OCI-LY1 (cell line): ENCODE results near the gene CD209.

Experiments
- H2AFZ ChIP-seq: fragments of 200-600 bp; sonication (generic), shearing (Covaris generic); 2 replicates; pipeline ENCODE4 v1.6.0; 2014; ENCODE audit warnings: antibody characterized with exemption, mild to moderate bottlenecking, low read length
- H3F3A ChIP-seq: fragments of 200-600 bp; sonication (generic), shearing (Covaris generic); 2 replicates; pipeline ENCODE4 v1.6.0; 2014; ENCODE audit warnings: mild to moderate bottlenecking, antibody characterized with exemption, low read length, moderate library complexity; ENCODE audit not compliant: insufficient read depth
- H3K27ac ChIP-seq: fragments of 200-600 bp; sonication (generic); 2 replicates; pipeline ENCODE4 v1.5.1; 2014; ENCODE audit warnings: low read length, mixed run types, mild to moderate bottlenecking, low read depth; ENCODE audit not compliant: poor library complexity, severe bottlenecking
- H3K27me3 ChIP-seq: fragments of 200-600 bp; sonication (generic); 2 replicates; pipeline ENCODE4 v1.6.0; 2014; ENCODE audit warnings: antibody characterized with exemption, mild to moderate bottlenecking, low read length, moderate library complexity; ENCODE audit not compliant: insufficient read depth
- H3K36me3 ChIP-seq: fragments of 200-600 bp; sonication (generic); 2 replicates; pipeline ENCODE4 v1.6.1; 2014; ENCODE audit warnings: mild to moderate bottlenecking, antibody characterized with exemption, low read length, moderate library complexity, mixed read lengths; ENCODE audit not compliant: insufficient read depth
- H3K4me1 ChIP-seq: fragments of 200-600 bp; sonication (generic); 2 replicates; pipeline ENCODE4 v1.5.1; 2014; ENCODE audit warnings: mild to moderate bottlenecking, low read length, moderate library complexity; ENCODE audit not compliant: insufficient read depth, severe bottlenecking
- H3K4me2 ChIP-seq: fragments of 200-600 bp; sonication (generic), shearing (Covaris generic); 2 replicates; pipeline ENCODE4 v1.6.1; 2014; ENCODE audit warnings: low read length
- H3K4me3 ChIP-seq: fragments of 200-600 bp; sonication (generic); 2 replicates; pipeline ENCODE4 v1.5.1; 2014; ENCODE audit warnings: low read length, low read depth, mild to moderate bottlenecking, mixed read lengths; ENCODE audit not compliant: poor library complexity, severe bottlenecking
- H3K79me2 ChIP-seq: fragments of 200-600 bp; shearing (Covaris generic); 2 replicates; pipeline ENCODE4 v1.6.1; 2016; ENCODE audit warnings: mixed run types, low read length, mixed read lengths; ENCODE audit not compliant: insufficient read depth
- H3K9ac ChIP-seq: fragments of 200-600 bp; sonication (generic), shearing (Covaris generic); 2 replicates; pipeline ENCODE4 v1.6.1; 2014; ENCODE audit warnings: mild to moderate bottlenecking, low read length, mixed read lengths
- H3K9me2 ChIP-seq: fragments of 200-600 bp; sonication (generic), shearing (Covaris generic); 2 replicates; pipeline ENCODE4 v1.6.1; 2014; ENCODE audit warnings: low read depth, mild to moderate bottlenecking, low read length, mixed read lengths
- H3K9me3 ChIP-seq: fragments of 200-600 bp; shearing (Covaris generic); 2 replicates; pipeline ENCODE4 v1.6.1; 2014; ENCODE audit warnings: low read length, mixed read lengths
- H4K20me1 ChIP-seq: fragments of 200-600 bp; sonication (generic), shearing (Covaris generic); 2 replicates; pipeline ENCODE4 v1.6.0; 2016; ENCODE audit warnings: mild to moderate bottlenecking, low read length; ENCODE audit not compliant: insufficient read depth
- EZH2 ChIP-seq: fragments of 200-600 bp; sonication (generic), shearing (Covaris generic); IDR thresholded peaks from 2 replicates; pipeline ENCODE4 v1.8.0; 2017; ENCODE audit warnings: borderline replicate concordance, mixed run types, mild to moderate bottlenecking, antibody characterized with exemption, low read length, moderate library complexity, mixed read lengths
- TF ChIP-seq, protein P1 (sequence below): fragments of 200-600 bp; sonication (generic), shearing (Covaris generic); IDR thresholded peaks from 2 replicates; pipeline ENCODE4 v1.5.1; 2017; ENCODE audit warnings: mild to moderate bottlenecking, antibody characterized with exemption, low read length, moderate library complexity, mixed read lengths

CD209 gene

DNA sequence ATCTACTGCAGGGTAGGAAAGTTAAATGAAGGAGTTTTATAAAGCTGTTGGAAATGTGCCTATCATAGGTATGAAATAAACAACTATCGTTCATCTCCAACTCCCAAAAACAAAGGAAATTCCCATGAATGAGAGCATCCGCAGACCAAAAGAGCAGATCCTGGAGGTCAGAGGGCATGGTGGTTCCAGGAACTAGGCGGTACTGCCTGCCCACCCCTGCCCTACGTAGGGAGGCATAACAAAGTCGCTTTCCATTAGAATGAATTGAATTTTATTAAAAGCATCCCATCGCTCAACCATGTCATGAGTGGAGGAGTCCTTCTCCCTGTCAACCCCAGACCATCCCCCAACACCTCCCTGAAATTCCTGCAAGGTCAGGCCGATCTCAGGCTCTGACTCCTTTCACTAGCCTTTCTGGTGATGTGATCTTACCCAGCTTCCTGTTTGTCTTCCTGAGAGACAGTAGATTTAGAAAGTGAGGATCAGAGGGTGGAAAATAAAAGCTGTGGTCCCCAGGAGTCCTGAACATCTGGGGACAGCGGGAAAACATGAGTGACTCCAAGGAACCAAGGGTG lies 15.5 kb upstream of the CD209 start, which contains the start of gene CLEC4M:
Gene CLEC4M (plus strand): TSS at position 525 of the 575 bp plus-strand sequence. CDS start 24 bp downstream, at position 549.
- Histone ChIP-seq H3F3A (no peaks in the 10 kb centered on the region), H3K27ac (no peak within 1 kb of the TSS), H4K20me1 (no peaks in the 10 kb centered on the region), H3K36me3 (no peaks in the 10 kb centered on the region), H3K4me3 (no peak within 1 kb of the TSS), H3K9me2 (no peaks in the 10 kb centered on the region), H3K9ac (no peak within 1 kb of the TSS), H3K9me3 (peaks cover 11% of the 10 kb centered on the region; the same call in 1 of the 2 replicates), H3K4me1 (no peaks in the 10 kb centered on the region), H2AFZ (no peak within 1 kb of the TSS), H3K4me2 (no peak within 1 kb of the TSS), H3K27me3 (no peaks in the 10 kb centered on the region; the same call in 1 of the 2 replicates), H3K79me2 (no peaks in the 10 kb centered on the region)
- TF ChIP-seq, protein P1, sequence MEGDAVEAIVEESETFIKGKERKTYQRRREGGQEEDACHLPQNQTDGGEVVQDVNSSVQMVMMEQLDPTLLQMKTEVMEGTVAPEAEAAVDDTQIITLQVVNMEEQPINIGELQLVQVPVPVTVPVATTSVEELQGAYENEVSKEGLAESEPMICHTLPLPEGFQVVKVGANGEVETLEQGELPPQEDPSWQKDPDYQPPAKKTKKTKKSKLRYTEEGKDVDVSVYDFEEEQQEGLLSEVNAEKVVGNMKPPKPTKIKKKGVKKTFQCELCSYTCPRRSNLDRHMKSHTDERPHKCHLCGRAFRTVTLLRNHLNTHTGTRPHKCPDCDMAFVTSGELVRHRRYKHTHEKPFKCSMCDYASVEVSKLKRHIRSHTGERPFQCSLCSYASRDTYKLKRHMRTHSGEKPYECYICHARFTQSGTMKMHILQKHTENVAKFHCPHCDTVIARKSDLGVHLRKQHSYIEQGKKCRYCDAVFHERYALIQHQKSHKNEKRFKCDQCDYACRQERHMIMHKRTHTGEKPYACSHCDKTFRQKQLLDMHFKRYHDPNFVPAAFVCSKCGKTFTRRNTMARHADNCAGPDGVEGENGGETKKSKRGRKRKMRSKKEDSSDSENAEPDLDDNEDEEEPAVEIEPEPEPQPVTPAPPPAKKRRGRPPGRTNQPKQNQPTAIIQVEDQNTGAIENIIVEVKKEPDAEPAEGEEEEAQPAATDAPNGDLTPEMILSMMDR, result no peak
- no peak for TF ChIP-seq EZH2

DNA sequence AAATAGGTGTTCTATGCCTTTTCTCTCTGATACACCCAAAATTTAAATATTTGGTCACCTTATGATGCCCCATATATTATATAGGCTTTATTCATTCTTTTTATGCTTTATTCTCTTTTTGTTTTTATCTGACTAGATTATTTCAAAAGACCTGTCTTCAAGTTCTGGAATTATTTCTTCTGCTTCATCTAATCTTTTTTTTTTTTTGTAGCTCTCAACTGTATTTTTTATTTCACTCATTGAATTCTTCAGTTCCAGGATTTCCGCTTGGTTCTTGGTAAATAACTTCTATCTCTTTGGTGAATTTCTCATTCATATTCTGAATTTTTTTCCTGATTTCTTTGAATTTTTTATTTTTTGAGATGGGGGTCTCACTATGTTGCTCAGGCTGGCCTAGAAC lies 11.8 kb upstream of the CD209 start:
- Histone ChIP-seq H3K9ac (no peak overlapping the region), H3K4me2 (no peak overlapping the region), H3K9me2 (no peaks in the 10 kb centered on the region), H3F3A (no peaks in the 10 kb centered on the region), H3K4me1 (no peaks in the 10 kb centered on the region), H3K4me3 (no peak overlapping the region), H2AFZ (no peak overlapping the region), H3K36me3 (no peaks in the 10 kb centered on the region), H3K9me3 (peaks cover 20% of the 10 kb centered on the region; the same call in 1 of the 2 replicates), H4K20me1 (no peaks in the 10 kb centered on the region), H3K79me2 (no peaks in the 10 kb centered on the region), H3K27ac (no peak overlapping the region), H3K27me3 (no peaks in the 10 kb centered on the region)
- no peak for TF ChIP-seq EZH2
- TF ChIP-seq, protein P1, result no peak

DNA sequence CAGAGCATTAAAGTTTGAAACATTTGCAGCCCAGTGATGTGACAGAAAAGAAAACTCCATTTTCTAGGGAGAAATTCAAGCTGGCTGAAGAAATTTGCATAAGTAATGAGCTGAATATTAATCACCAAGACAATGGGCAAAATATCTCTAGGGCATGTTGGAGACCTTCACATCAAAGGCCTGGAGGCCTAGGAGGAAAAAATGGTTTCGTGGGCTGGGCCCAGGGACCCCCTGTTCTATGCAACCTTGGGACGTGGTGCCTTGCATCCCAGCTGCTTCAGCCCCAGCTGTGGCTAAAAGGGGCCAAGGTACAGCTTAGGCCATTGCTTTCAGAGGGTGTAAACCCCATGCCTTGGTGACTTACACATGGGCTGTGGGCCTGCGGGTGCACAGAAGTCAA lies 10.0 kb upstream of the CD209 start:
- H3K27me3 ChIP-seq, result no peaks in the 10 kb centered on the region
- peaks cover 20% of the 10 kb centered on the region; the same call in 1 of the 2 replicates for H3K9me3 ChIP-seq
- no peak for TF ChIP-seq EZH2
- TF ChIP-seq, protein P1, result no peak
- no peak overlapping the region for H3K4me3 ChIP-seq
- H4K20me1 ChIP-seq, result no peaks in the 10 kb centered on the region
- no peak overlapping the region for H3K4me2 ChIP-seq
- H3K27ac ChIP-seq, result no peak overlapping the region
- H3K9ac ChIP-seq, result no peak overlapping the region
- no peak overlapping the region for H2AFZ ChIP-seq
- no peaks in the 10 kb centered on the region for H3K4me1 ChIP-seq
- H3K9me2 ChIP-seq, result no peaks in the 10 kb centered on the region
- H3K79me2 ChIP-seq, result no peaks in the 10 kb centered on the region
- H3K36me3 ChIP-seq, result no peaks in the 10 kb centered on the region
- H3F3A ChIP-seq, result no peaks in the 10 kb centered on the region
